IMR-90 (cell line): ENCODE results near the gene TNN. TPM values are rescaled to one million over a fixed set of nuclear protein-coding genes. Genes with fewer than 3 reads are reported as not detected.

Source experiments
- ATAC-seq: fragments of 200-7000 bp; cut with Tn5 transposase; 2 replicates; pipeline ENCODE4 v1.9.1; 2020; ENCODE audit warnings: low read depth, mild to moderate bottlenecking, moderate library complexity
- BruUV-seq: library from RNA; stranded (reverse); fragments of 400-500 nt; replicated peaks from 2 replicates; lab custom pipeline; 2021; lab: Mats Ljungman, UMichigan
- CTCF ChIA-PET: fragments of 300-600 bp; formaldehyde crosslinking; extraction: SDS; loops from one replicate; lab custom pipeline; 2021; ENCODE audit warnings: antibody characterized with exemption; lab: Yijun Ruan, JAX
- POLR2A ChIA-PET: fragments of 300-600 bp; sonication (Branson Sonifier 250); formaldehyde crosslinking; loops from one replicate; lab custom pipeline; 2022; ENCODE audit warnings: antibody characterized with exemption; ENCODE audit not compliant: unreplicated experiment; lab: Charles Lee
- DNase-seq: peaks from one replicate; pipeline ENCODE4 v3.0.0; 2013
- H2AFZ ChIP-seq: replicated peaks from 2 replicates; pipeline ENCODE3; 2013; ENCODE audit warnings: low read length, mild to moderate bottlenecking; ENCODE audit not compliant: poor library complexity
- H2AK5ac ChIP-seq: 2 replicates; pipeline ENCODE4 v1.6.1; 2013; ENCODE audit warnings: low read depth, low read length, inconsistent platforms
- H2AK9ac ChIP-seq: replicated peaks from 2 replicates; pipeline ENCODE3; 2013; ENCODE audit warnings: mild to moderate bottlenecking, low read depth, low read length, moderate library complexity; ENCODE audit not compliant: poor library complexity
- H2BK120ac ChIP-seq: 2 replicates; pipeline ENCODE4 v1.6.1; 2013; ENCODE audit warnings: low read depth, low read length, inconsistent platforms
- H2BK15ac ChIP-seq: 3 replicates; pipeline ENCODE4 v1.6.1; 2013; ENCODE audit warnings: low read depth, low read length, inconsistent platforms
- H2BK20ac ChIP-seq: 2 replicates; pipeline ENCODE4 v1.6.1; 2013; ENCODE audit warnings: low read depth, mild to moderate bottlenecking, inconsistent platforms, low read length, moderate library complexity
- H2BK5ac ChIP-seq: 2 replicates; pipeline ENCODE4 v1.6.1; 2013; ENCODE audit warnings: mild to moderate bottlenecking, low read depth, low read length, inconsistent platforms; ENCODE audit not compliant: poor library complexity, severe bottlenecking
- H3K14ac ChIP-seq: replicated peaks from 2 replicates; pipeline ENCODE4 v1.6.1; 2013; ENCODE audit warnings: low read depth, low read length, inconsistent platforms
- H3K18ac ChIP-seq: 2 replicates; pipeline ENCODE4 v1.6.1; 2013; ENCODE audit warnings: low read depth, low read length, control low read depth
- H3K23ac ChIP-seq: 2 replicates; pipeline ENCODE4 v1.6.1; 2013; ENCODE audit warnings: low read depth, low read length, inconsistent platforms
- H3K27ac ChIP-seq: 2 replicates; pipeline ENCODE4 v1.5.1; 2013; ENCODE audit warnings: mild to moderate bottlenecking, control low read depth, low read length; ENCODE audit not compliant: insufficient read depth
- H3K27me3 ChIP-seq: 2 replicates; pipeline ENCODE4 v1.6.1; 2013; ENCODE audit warnings: low read length; ENCODE audit not compliant: control insufficient read depth, insufficient read depth
- H3K36me3 ChIP-seq: 2 replicates; pipeline ENCODE4 v1.6.1; 2013; ENCODE audit warnings: low read length, mixed read lengths; ENCODE audit not compliant: control insufficient read depth, insufficient read depth
- H3K4ac ChIP-seq: 2 replicates; pipeline ENCODE4 v1.6.1; 2013; ENCODE audit warnings: low read depth, low read length, inconsistent platforms
- H3K4me1 ChIP-seq: 2 replicates; pipeline ENCODE4 v1.6.1; 2013; ENCODE audit warnings: low read length, mixed read lengths; ENCODE audit not compliant: control insufficient read depth, insufficient read depth
- H3K4me2 ChIP-seq: 2 replicates; pipeline ENCODE4 v1.6.1; 2013; ENCODE audit warnings: low read depth, mild to moderate bottlenecking, control low read depth, low read length, moderate library complexity
- H3K4me3 ChIP-seq: 2 replicates; pipeline ENCODE4 v1.5.1; 2013; ENCODE audit warnings: low read depth, mild to moderate bottlenecking, control low read depth, low read length, moderate library complexity; ENCODE audit not compliant: insufficient read depth
- H3K56ac ChIP-seq: 2 replicates; pipeline ENCODE4 v1.6.1; 2013; ENCODE audit warnings: low read length, inconsistent platforms; ENCODE audit not compliant: insufficient read depth; ENCODE audit errors: extremely low read depth
- H3K79me1 ChIP-seq, 2 experiments: 2 replicates each; pipeline ENCODE4 v1.6.1; 2013; ENCODE audit warnings: low read length in 2 of 2, inconsistent platforms in 1 of 2, low read depth in 1 of 2
- H3K9ac ChIP-seq: 2 replicates; pipeline ENCODE4 v1.6.1; 2013; ENCODE audit warnings: low read depth, low read length, control low read depth
- H3K9me1 ChIP-seq: 2 replicates; pipeline ENCODE4 v1.6.1; 2013; ENCODE audit warnings: low read length, inconsistent platforms; ENCODE audit not compliant: insufficient read depth
- H3K9me3 ChIP-seq: 2 replicates; pipeline ENCODE4 v1.6.1; 2013; ENCODE audit warnings: low read length; ENCODE audit not compliant: control insufficient read depth, insufficient read depth
- H4K20me1 ChIP-seq: 2 replicates; pipeline ENCODE4 v1.6.1; 2013; ENCODE audit warnings: low read length, inconsistent platforms; ENCODE audit not compliant: insufficient read depth
- H4K5ac ChIP-seq: 2 replicates; pipeline ENCODE4 v1.6.1; 2013; ENCODE audit warnings: mild to moderate bottlenecking, low read depth, low read length, control low read depth
- H4K8ac ChIP-seq, 2 experiments: 2 replicates each; pipeline ENCODE4 v1.6.1; 2013; ENCODE audit warnings: low read depth in 2 of 2, low read length in 2 of 2, control low read depth in 1 of 2, inconsistent platforms in 1 of 2
- H4K91ac ChIP-seq: 2 replicates; pipeline ENCODE4 v1.6.1; 2013; ENCODE audit warnings: low read depth, low read length, inconsistent platforms; ENCODE audit not compliant: insufficient read depth
- BHLHE40 ChIP-seq: fragments of 150-350 bp; IDR thresholded peaks from 2 replicates; pipeline ENCODE4 v1.6.1; 2016; ENCODE audit warnings: mild to moderate bottlenecking, low read depth, low read length
- FOS ChIP-seq: fragments of 150-350 bp; IDR thresholded peaks from 2 replicates; pipeline ENCODE4 v1.6.1; 2016; ENCODE audit warnings: low read depth, low read length
- MAFK ChIP-seq: IDR thresholded peaks from 2 replicates; pipeline ENCODE4 v1.6.1; 2012; ENCODE audit warnings: low read depth, low read length, improper control_type of control experiment
- MXI1 ChIP-seq: IDR thresholded peaks from 2 replicates; pipeline ENCODE4 v1.6.1; 2012; ENCODE audit warnings: low read depth, mild to moderate bottlenecking, low read length, moderate library complexity, borderline replicate concordance
- POLR2A ChIP-seq: IDR thresholded peaks from 2 replicates; pipeline ENCODE4 v1.6.1; 2012; ENCODE audit warnings: mild to moderate bottlenecking, low read depth, low read length
- RAD21 ChIP-seq: IDR thresholded peaks from 2 replicates; pipeline ENCODE4 v1.6.1; 2012; ENCODE audit warnings: low read length, improper control_type of control experiment
- RCOR1 ChIP-seq: IDR thresholded peaks from 2 replicates; pipeline ENCODE4 v1.6.1; 2012; ENCODE audit warnings: mild to moderate bottlenecking, low read length, improper control_type of control experiment; ENCODE audit not compliant: insufficient replicate concordance
- WGBS, 2 experiments: methylation state at CpG; one replicate each; pipeline versions ENCODE4 v1.1.5 to v1.1.7; 2013; ENCODE audit warnings: missing lambda C conversion rate in 2 of 2; ENCODE audit not compliant: insufficient read length in 1 of 2; ENCODE audit errors: extremely low coverage in 2 of 2; 5-methylcytosine and 5-hydroxymethylcytosine counted together
- dilution Hi-C: fragments of 300-500 bp; cut with HindIII; formaldehyde crosslinking; loops from one replicate; pipeline ENCODE4 v1.14.3; 2018; ENCODE audit warnings: low sequenced_read_pairs; ENCODE audit not compliant: unreplicated experiment
- in situ Hi-C: fragments of 300-500 bp; cut with MboI; formaldehyde crosslinking; loops from 3 replicates; pipeline ENCODE4 v1.14.3; 2019; ENCODE audit warnings: low sequenced_read_pairs, inconsistent platforms, mixed read lengths
- intact Hi-C: fragments of 100-400 bp; cut with micrococcal nuclease; formaldehyde crosslinking; loops from 2 replicates; pipeline ENCODE4 v1.10.0; 2022
- polyA plus RNA-seq, 3 experiments: library from polyadenylated mRNA; depleted of rRNA; stranded (reverse); fragments of >200 nt; gene quantifications; 2 replicates each; pipeline ENCODE4 v1.2.3, GENCODE V29; 2012; ENCODE audit warnings: low replicate concordance in 1 of 3
- total RNA-seq: library from RNA; depleted of rRNA; stranded (reverse); fragments of >200 nt; gene quantifications from 2 replicates; pipeline ENCODE4 v1.2.3, GENCODE V29; 2012
- TF ChIP-seq, protein P1 (sequence below): conservative IDR thresholded peaks from 2 replicates; pipeline ENCODE4 v1.5.1; 2012; ENCODE audit warnings: mild to moderate bottlenecking, low read depth, low read length, improper control_type of control experiment

The TNN gene
- total and polyA plus RNA-seq, 2 of the 4 experiments (the other 2 are of a cell fraction), result not detected

DNA sequence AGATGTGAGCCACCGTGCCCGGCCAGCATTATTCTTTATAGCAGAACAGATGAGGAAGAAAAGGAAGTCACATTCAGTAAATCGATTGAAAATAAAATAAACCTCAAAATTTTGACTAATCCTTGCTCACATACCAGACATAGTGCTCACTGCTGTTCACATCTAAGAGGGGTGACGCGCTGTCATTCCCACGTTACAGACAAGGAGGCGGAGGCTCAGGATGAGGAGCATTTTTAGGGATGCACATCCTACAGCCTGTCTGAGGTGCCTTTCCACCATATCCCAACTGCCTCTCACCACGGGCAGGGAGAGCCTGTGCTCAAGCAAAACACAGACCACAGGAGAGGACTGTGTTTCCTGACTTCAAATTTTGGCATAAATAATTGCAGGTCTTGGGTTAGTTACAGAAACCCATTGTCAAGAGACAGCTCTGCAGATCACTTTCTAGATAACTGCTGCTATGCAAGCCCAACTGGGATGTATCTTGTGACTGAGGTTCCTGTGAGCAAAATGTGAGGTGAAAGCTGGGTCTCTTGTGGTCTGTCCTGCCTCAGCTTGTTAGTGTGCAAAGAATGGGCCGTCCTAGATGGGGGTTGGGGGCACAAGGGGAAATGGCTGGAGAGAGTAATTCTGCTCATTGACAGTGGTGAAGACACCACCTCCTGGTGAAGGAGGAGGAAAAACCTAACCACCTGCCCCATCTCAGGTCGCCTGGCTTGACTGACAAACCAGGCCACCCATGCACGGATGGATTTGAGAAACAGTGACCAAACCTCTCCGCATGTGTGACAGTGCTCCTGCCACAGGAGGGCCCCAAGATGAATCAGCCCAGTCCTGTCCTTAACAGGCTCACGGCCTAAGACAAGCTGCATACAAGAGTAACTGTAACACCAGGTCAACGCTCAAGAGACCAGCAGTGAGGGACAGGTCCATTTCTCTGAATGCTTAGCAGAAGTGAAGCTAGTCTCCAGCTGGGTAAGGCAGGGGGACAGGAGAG lies 8.2 kb downstream of the TNN start:
- CTCF ChIA-PET, result no interaction called here
- Histone ChIP-seq H4K91ac (no peak overlapping the region), H3K79me1 (no peaks in the 10 kb centered on the region), H4K20me1 (no peaks in the 10 kb centered on the region), H3K23ac (no peak overlapping the region), H3K4ac (no peak overlapping the region), H4K8ac (no peak overlapping the region), H3K27ac (no peak overlapping the region), H2AFZ (no peak overlapping the region), H3K14ac (no peak overlapping the region), H2BK15ac (no peak overlapping the region), H3K36me3 (no peaks in the 10 kb centered on the region), H2BK5ac (no peak overlapping the region), H2AK9ac (no peak overlapping the region), H3K4me1 (no peaks in the 10 kb centered on the region), H2BK20ac (no peak overlapping the region), H3K4me3 (no peak overlapping the region), H3K27me3 (no peaks in the 10 kb centered on the region; the same call in 1 of the 2 replicates), H4K5ac (no peak overlapping the region), H3K18ac (no peak overlapping the region), H2AK5ac (no peak overlapping the region), H3K9ac (no peak overlapping the region), H2BK120ac (no peak overlapping the region), H3K4me2 (no peak overlapping the region), H3K9me3 (no peaks in the 10 kb centered on the region), H3K56ac (no peak overlapping the region), H3K9me1 (no peaks in the 10 kb centered on the region)
- peak; percentile 16 for DNase-seq
- intact Hi-C loops, result no loop called here
- in situ Hi-C loops, result no loop called here
- dilution Hi-C loops, result no loop called here
- no TSS peak for BruUV-seq
- TF ChIP-seq BHLHE40 (no peak), RCOR1 (no peak), POLR2A (no peak), FOS (no peak), MXI1 (no peak), RAD21 (no peak), MAFK (no peak)
- TF ChIP-seq, protein P1, sequence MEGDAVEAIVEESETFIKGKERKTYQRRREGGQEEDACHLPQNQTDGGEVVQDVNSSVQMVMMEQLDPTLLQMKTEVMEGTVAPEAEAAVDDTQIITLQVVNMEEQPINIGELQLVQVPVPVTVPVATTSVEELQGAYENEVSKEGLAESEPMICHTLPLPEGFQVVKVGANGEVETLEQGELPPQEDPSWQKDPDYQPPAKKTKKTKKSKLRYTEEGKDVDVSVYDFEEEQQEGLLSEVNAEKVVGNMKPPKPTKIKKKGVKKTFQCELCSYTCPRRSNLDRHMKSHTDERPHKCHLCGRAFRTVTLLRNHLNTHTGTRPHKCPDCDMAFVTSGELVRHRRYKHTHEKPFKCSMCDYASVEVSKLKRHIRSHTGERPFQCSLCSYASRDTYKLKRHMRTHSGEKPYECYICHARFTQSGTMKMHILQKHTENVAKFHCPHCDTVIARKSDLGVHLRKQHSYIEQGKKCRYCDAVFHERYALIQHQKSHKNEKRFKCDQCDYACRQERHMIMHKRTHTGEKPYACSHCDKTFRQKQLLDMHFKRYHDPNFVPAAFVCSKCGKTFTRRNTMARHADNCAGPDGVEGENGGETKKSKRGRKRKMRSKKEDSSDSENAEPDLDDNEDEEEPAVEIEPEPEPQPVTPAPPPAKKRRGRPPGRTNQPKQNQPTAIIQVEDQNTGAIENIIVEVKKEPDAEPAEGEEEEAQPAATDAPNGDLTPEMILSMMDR, result no peak
- ATAC-seq, result no peak
- 77% methylated on average over 6 of the region's 14 CpGs; no CpG with 5 or more reads in 1 of the 2 experiments for WGBS, 2 experiments
- POLR2A ChIA-PET, result no interaction called here
